IPS-NIHi11 (cell line): ENCODE data around the gene ZKSCAN5.
"Not testable (repeated sequence)": the region's sequence is repeated elsewhere in the genome, so short reads cannot be mapped to it uniquely, and the experiment has no call there.

Experiments
- DNase-seq: peaks from one replicate; pipeline ENCODE4 v3.0.0; 2012; ENCODE audit warnings: mixed read lengths, low spot score

The ZKSCAN5 gene

DNA sequence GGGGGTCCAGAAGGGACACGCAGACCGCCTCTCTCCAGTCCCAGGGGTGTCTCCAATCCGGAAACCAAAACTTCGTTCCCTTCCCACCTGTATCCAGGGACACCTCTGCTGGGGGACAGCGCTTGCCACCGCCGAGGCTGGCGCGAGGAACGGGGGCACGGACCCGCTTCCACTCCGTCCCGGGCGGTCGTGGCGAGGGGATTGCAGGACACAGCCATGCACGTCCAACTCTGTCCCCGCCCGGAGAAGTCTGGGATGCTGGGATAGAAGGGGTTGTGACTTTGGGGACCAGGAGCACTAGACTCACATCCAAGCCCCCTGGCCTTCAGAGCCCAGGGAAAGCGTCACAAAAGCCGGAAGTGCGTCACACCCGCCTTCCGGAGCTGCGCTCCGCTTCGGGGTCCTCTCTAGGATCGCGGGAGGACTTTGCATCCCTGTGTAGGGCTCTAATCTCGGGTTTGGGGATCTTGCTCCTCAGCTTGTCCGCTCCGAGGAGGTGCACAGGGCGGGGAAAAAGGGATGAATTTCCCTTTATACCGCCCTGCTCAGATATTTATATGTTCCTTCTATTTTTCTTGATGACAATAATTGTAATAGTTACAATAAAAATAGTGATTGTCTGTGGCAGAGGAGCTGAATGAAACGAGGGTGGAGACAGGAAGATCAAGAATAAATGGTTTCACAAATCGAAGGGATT is 47.5 kb downstream of the ZKSCAN5 start, which contains the start of gene FAM200A:
FAM200A (minus strand) TSS at position 348 of the 697 bp plus-strand sequence. CDS start 3,707 bp downstream, outside the sequence.
- peak; percentile 97 for DNase-seq

DNA sequence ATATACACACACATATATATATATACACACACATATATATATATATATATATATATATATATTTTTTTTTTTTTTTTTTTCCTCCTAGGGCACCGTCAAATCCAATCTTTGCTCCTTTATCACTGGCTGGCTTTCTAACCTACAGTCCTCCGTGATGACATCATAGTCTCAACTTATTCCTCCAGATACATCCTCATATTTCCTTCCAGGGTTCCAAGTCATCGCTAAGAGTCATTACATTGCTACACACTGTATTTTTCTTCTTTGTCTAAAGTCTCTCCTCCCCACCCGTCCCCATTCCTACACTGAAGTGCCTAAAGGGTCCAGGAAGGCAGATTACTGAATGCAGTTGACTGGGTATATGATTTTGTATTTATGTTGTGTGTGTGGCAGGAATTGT is 48.6 kb downstream of the ZKSCAN5 start:
- DNase-seq, result no peak

DNA sequence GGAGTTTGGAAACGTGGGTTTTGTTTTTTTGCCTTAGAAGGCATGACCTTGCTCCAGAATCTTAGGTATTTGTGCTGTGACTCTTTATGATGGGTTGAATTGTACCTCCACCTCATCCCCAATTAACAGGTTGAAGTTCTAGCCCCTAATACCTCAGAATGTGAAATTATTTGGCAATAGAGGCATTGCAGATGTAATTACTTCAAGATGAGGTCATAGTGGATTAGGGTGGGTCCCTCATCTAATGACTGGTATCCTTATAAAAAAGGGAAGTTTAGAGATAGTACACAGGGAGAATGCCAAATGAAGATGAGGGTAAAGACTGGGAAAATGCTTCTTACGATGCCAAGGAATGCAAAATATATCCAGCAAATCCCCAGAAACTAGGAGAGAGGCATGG is 50.5 kb downstream of the ZKSCAN5 start:
- DNase-seq, result no peak

DNA sequence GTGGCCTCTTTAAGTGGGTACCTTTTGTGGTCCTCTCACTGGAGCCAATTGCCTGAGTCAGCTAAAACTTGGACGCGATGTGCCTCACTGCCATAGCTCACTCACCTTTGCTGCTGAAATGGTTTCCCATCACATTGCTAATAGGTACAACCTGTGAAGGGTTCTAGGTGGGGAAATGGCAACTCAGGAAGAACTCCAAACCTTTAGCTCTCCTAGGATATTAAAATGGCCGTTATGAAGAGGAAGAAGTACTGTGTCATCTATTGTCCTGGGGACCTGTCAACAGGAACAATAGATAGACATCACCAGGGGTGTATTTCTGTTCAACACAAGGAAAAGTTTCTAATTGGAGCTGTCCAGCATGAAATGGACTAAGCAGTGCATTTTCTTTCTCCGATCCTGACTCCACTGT is 52.7 kb downstream of the ZKSCAN5 start:
- no peak for DNase-seq

DNA sequence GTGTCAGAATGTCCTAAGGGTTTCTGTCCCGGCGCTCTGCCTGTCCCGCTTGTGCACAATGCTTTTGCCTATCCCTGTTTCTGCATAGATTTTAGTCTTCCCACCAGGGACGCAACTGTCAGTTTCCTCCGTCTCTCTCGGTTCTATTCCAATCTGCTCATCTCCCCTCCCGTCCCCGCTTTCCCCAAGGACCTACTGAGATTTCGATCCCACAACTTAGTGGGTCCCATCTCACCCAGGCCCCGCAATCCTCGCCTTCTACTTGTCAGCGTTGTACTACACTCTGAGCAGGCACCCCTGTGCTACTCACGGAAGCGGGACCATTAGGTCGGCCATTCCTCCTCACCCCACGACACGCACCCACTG is 53.5 kb downstream of the ZKSCAN5 start:
- no peak for DNase-seq

DNA sequence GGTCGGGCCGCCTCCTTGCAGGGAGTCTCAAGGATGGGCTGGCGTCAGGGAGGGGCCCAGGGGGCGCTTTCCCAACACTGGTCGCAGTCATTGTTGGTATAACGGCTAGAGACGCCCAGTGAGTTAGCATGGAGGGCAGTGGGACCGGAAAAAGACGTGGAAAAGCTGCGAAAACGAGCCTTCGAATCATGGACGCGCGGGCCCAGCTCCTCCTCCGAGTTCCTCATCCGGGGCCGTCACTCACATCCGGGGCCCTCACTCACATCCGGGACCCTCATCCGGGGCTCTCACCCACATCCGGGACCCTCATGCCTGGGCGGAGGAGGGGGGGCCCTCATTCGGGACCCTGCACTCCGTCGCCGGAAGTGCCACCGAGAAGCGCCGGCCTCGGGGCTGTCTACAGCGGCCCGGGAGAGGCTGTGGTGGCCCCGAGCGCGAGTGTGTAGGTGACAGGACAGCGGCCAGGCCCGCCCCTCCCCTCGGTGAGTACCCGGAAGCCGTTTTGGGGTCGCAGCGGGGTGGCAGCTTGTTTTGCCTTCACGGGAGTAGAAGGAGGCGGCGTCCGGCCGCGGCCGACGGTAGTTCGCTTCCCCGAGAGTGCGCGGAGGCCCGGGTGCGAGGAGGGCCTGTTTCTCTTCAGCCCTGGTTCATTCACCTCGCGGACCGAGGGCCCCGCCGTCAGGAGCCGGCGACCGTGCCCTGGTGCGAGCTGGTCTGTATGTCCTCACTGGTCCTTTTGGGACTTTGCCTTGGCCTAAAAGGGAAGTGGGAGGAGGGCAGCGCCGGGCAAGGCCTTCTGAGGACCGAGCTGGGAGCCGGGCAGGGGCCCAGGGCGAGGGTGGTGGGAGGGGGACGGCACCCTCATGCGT is 54.1 kb downstream of the ZKSCAN5 start, which contains the start of gene ZNF655:
ZNF655 (plus strand) TSS at position 337 of the 869 bp plus-strand sequence. CDS start 1,918 bp downstream, outside the sequence.
- DNase-seq, result peak; percentile 98

DNA sequence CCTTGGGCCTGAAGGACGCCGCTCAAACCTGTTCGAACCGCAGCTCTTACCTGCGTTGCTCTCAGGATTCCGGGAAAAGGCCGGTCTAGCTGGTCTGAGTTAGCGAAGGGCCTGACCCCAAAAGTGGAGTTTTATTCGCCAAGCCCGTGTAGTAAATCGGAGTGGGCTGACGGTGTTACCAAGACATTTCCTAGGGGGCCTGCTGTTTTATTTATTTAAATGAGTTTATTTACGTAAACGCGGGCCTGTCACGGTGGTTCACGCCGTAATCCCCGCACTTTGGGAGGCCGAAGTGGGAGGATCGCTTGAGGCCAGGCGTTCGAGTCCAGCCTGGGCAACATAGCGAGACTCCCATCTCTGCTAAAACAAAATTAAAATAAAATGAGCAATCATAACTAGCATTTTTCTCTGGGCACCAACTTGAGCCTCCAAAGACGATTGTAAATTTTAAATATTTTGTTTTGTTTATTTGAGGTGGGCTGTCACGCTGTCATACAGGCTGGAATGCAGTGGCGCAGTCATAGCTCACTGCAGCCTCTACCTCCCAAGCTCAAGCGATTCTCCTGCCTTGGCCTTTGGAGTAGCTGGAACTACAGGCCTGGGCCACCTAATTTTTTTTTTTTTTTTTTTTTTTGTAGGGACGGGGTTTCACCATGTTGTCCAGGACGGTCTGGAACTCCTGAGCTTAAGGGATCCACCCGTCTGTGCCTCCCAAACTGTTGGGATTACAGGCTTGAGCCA is 54.9 kb downstream of the ZKSCAN5 start:
- DNase-seq, result no peak

DNA sequence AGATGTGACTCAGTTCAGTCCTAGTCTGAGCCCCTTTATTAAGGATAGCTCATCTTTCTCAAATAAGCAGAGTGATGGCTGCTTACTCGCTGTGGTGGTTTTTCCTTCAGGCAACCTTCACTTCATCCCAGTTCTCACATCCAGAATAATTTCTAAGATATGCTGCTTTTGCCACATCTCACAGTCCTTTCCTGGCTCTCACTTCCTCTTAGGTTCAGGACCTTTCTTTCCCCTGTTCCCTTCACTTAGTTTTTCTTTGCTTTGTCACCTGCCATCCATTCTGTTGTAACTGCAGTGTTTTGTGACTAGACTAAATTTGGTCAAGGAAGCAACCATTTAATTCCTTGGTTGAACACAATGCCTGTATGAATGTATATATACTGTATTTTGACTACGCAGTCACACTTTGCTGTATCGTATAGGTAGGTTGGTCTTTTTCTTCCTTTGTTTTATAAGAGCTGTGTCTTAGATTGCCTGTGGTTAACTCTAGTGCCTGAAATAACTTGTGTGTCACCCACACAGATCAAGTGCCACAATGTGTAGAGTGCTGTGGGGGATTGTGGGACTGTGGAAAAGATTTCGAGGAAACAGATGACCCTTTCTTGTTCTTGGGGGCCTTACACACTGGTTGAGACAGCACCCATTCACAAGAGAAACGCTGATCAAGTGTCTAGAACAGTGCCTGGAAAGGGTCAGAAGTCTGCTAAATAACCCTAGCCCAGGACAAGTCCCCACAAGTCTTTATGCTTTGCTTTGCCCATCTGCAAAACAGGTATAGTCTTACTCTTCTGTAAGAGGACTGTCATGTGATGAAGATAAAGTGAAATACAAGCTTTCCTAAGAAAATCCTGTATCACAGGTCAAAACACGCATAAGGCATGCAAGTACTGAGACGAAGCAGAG is 56.6 kb downstream of the ZKSCAN5 start:
- no peak for DNase-seq

DNA sequence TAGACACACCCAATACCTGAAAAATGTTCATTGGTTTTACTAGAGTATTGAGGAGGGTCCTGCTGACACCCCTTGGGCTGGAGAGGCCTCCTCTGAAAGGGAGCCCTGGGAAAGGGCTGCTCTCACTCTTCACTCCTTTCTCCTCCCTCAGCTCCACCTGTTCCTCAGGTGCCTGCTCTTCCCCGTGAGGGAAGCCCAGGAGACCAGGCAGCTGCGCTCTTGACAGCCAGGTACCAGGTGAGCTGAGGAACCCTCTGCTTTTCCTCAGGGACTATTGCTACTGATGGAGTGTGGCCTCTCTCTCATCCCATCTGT is 57.2 kb downstream of the ZKSCAN5 start:
- DNase-seq, result no peak

DNA sequence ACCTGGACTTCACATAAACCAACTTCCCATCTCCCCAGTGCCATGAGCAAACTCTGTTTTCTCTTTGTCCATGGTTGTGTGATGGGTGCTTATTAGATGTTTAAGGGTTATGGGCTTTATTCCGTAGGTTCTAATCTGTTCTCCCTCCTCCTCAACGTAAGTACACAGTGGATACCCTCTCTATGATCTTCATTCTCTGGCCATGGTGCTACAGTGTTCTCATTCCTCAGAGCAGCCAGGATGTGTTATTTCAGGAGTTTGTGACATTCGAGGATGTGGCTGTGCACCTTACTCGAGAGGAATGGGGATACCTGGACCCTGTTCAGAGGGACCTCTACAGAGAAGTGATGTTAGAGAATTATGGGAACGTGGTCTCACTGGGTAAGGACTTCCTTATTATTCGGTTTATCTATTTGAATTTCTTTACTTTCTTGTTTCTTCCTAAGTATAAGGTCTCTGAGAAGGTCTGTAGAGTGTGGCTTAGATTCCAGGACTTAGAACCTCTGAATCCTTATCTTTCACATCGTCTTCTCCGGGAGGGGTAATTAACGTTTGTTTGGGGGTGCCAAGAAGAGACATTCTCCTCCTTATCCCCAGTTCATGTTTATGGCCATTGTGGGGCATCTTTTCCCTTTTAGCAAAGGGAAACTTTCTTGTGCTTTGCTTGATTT is 57.8 kb downstream of the ZKSCAN5 start:
- DNase-seq, result no peak

DNA sequence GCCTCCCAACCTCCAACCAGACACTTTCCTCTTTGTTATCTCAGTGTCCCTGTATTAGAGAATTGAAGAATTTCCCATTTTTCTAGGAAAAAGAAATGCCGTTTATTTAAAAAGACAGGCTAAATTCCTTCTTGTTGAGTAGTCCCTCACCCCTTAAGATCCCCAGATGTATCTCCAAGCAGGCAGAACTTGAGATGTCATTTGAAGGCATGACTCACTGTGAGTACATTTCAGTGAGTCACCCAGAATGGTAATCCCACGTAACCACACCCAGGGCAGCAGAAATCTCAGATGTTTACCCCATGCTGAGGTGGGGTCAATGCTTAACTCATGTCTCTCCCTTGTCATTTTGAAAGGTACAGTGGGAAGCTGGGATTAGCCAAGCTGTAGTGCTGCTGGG is 58.4 kb downstream of the ZKSCAN5 start:
- peak; percentile 28 for DNase-seq

DNA sequence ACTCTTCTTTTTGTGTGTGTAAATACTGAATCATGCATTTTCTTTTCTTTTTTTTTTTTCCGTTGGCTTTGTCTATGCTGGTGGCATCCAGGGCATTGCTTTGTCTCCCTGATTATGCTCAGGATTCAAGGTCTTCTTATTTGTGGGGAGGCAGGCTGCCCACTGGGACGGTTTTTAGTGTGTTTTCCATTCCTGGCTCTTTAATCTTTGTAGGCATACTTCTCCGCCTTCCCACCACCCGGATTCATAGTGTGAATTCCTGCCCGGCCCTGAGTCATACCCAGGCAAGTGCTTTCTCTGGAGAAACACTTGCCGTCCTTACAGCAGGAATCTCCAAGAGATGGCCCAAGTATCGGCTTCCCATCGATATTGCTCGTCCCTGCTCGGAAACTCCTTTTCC is 59.2 kb downstream of the ZKSCAN5 start:
- DNase-seq, result no peak

DNA sequence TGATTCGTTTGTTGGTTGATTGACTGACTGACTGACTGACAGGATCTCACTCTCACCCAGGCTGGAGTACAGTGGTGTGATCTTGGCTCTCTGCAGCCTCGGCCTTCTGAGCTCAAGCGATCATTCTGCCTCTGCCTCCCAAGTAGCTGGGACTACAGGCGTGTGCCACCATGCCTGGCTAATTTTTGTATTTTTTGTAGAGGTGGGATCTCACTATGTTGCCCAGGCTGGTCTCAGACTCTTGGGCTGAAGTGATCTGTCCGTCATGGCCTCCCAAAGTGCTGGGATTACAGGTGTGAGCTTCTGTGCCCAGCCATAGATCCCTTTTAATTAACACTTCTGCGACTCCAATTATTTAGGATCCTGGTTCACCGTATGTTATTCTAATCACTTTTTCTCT is 64.3 kb downstream of the ZKSCAN5 start:
- not testable (repeated sequence) for DNase-seq

DNA sequence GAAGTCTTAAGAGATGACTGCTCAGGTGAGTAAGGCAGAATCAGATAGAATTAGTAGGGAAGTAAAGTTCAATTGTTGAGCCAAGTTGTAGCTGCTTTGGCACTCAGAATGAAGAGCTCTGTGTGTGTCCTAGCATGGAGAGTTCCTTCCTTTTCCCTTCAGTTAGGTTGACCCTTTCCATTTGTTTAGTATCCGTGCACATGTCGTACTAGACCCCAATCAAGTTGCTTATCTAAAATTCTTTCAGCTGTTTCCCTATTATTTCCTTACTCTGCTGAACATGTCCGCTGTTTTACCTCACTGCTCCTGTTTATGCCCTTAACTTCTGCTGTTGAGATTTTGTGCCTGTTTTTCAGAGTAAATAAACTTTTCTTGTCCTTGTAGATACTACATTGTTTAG is 67.3 kb downstream of the ZKSCAN5 start:
- DNase-seq, result no peak

DNA sequence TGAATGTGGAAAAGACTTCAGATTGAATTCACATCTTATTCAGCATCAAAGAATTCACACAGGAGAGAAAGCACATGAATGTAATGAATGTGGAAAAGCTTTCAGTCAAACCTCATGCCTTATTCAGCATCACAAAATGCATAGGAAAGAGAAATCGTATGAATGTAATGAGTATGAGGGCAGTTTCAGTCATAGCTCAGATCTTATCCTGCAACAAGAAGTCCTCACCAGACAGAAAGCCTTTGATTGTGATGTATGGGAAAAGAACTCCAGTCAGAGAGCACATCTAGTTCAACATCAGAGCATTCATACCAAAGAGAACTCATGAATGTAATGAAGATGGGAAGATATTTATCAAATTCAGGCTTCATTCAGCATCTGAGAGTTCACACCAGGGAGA is 68.8 kb downstream of the ZKSCAN5 start:
- no peak for DNase-seq

DNA sequence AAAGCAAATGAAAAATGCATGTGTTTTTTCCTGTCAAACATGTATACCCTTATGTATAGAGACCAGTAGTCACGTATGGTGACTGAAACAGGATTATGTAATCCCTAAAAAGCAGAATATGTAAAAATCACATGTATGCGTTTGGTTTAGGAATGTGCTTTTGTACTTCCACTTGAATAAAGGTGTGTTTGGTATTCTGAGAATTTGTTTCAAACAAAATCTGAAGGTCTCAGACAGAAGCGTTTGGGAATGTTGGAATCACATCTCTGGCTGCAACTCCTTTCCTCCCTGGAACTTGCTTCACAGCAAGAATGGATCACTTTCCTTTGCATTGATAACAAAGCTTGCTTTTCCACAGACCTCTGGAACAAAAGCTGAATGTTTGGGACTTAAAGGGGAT is 71.8 kb downstream of the ZKSCAN5 start:
- DNase-seq, result no peak

DNA sequence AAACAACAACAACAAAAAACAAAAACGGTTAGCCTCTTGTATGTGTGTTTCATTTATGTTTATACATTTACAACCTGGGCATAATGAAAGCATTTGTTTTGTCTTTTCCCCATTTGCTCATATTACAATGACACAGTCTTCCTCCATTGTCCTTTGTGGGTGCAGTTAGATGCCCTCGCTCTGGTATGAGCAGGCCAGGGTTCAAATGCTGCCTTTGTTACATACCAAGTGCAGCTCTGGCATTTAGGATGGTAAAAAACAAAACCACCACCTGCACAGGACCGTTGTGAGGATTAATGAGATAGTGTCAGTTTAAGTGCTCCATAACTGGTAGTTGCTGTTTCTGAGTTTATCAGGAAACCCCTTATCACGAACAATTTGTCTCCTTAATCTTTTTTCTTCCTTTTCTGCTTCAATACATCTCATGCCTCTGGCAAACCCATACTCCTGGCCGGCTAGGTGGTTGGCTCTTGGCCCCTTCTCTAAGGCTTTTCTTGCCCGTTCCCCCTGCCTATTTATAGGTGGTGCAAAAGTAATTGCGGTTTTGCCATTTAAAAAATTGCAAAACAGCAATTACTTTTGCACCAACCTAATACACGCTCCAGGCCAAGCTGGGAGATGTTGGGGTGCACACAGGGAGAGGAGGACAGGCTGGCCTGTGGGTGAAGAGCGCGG is 75.0 kb downstream of the ZKSCAN5 start:
- DNase-seq, result no peak

DNA sequence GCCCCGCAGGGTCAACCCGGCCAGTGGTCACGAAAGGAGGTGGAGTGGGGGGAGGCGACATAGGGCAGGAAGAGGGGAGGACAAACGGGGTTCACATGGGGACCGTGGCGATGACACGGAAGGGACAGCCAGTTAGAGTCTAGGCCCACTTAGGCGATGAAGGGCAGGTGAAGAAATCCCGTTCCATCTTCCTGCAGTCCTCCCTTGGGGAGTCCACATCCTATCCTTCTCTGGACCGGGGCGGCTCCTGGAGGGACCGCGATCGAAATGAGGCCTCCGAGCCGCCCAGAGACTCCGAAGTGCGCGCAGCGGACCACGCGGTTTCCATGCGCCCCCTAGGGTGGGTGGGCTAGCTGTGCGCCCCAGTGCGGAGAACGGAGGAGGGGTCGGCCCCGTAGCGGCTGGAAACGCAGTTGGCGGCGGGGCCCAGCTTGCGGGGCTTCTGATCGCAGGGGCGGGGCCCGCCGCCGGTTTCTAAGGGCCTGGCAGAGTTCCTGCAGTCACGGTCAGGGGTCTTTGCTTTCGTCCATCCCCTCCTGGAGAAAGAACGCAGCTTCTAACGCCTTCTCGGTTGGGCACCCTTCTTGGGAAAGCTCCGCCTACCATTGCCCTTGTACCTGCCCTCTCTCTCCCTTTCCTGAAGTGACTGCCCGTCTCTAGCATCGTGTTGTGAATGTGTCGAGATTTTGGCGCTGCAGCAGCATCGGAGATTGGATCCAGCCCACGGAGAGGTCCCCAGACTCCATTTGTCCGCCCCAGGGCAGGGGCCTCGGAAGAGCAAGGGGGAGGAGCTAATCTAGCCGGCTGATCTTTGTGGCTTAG is 75.7 kb downstream of the ZKSCAN5 start:
- peak; percentile 74 for DNase-seq

DNA sequence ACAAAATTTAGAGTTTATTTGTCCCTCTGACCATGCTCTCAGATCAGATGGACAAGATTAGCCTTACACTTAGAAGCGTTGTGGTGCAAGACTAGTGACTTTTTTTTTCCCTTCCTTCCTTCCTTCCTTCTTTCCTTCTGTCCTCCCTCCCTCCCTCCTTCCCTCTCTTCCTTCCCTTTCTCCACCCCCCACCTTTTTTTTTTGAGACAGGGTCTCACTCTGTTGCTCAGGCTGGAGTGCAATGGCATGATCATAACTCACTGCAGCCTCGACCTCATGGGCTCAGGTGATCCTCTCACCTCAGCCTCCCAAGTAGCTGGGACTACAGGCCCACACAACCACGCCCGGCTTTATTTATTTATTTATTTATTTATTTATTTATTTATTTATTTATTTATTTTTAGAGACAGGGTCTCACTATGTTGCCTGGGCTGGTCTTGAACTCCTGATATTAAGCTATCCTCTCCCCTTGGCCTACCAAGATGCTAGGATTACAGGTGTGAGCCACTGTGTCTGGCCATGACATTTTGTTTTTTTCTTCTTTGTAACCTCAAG is 76.4 kb downstream of the ZKSCAN5 start:
- not testable (repeated sequence) for DNase-seq
